ENCODE data around the gene COLEC12. TPM values are rescaled to one million over a fixed set of nuclear protein-coding genes. Genes with fewer than 3 reads are reported as not detected.
A peak's percentile ranks its signal among the peaks of the same experiment; 100 is the strongest.

Gene COLEC12
- total RNA-seq, 1 donor from 2014 or later = 157 TPM

GRCh38 chr18:306608-307255 lies 193.8 kb downstream of the COLEC12 start:
- Mint-ChIP-seq H3K36me3 (ENCODE audit: low read depth, unreplicated experiment) (no peaks in the 10 kb centered on the region), H3K27ac (ENCODE audit: unreplicated experiment) (peak overlapping the region; percentile 6), H3K27me3 (ENCODE audit: unreplicated experiment) (peaks cover 9% of the 10 kb centered on the region), H3K4me1 (ENCODE audit: unreplicated experiment) (peaks cover 44% of the 10 kb centered on the region), H3K9me3 (ENCODE audit: unreplicated experiment) (no peaks in the 10 kb centered on the region), H3K4me3 (ENCODE audit: unreplicated experiment) (peak overlapping the region; percentile 52)
- TF ChIP-seq CTCF (IDR thresholded peaks at IDR 0.05; ENCODE audit: unreplicated experiment) = no peak
- no peak for DNase-seq (ENCODE audit: low spot score)

- no peak overlapping the region for H3K27ac Mint-ChIP-seq (ENCODE audit: unreplicated experiment)
- no peaks in the 10 kb centered on the region for H3K9me3 Mint-ChIP-seq (ENCODE audit: unreplicated experiment)
- no peak for TF ChIP-seq CTCF (IDR thresholded peaks at IDR 0.05; ENCODE audit: unreplicated experiment)
- no peak for DNase-seq (ENCODE audit: low spot score)
- H3K4me1 Mint-ChIP-seq (ENCODE audit: unreplicated experiment) = peaks cover 50% of the 10 kb centered on the region
- no peak overlapping the region for H3K4me3 Mint-ChIP-seq (ENCODE audit: unreplicated experiment)
- H3K36me3 Mint-ChIP-seq (ENCODE audit: low read depth, unreplicated experiment) = no peaks in the 10 kb centered on the region
- peaks cover 6% of the 10 kb centered on the region for H3K27me3 Mint-ChIP-seq (ENCODE audit: unreplicated experiment)
These were observed 195.4 kb downstream of the COLEC12 start for GRCh38 chr18:305003-305501.

GRCh38 chr18:303607-304006 lies 196.9 kb downstream of the COLEC12 start:
- DNase-seq (ENCODE audit: low spot score) = no peak
- H3K27me3 Mint-ChIP-seq (ENCODE audit: unreplicated experiment) = peaks cover 3% of the 10 kb centered on the region
- no peaks in the 10 kb centered on the region for H3K36me3 Mint-ChIP-seq (ENCODE audit: low read depth, unreplicated experiment)
- no peaks in the 10 kb centered on the region for H3K9me3 Mint-ChIP-seq (ENCODE audit: unreplicated experiment)
- TF ChIP-seq CTCF (IDR thresholded peaks at IDR 0.05; ENCODE audit: unreplicated experiment) = no peak
- peaks cover 49% of the 10 kb centered on the region for H3K4me1 Mint-ChIP-seq (ENCODE audit: unreplicated experiment)
- peak overlapping the region; percentile 28 for H3K27ac Mint-ChIP-seq (ENCODE audit: unreplicated experiment)
- no peak overlapping the region for H3K4me3 Mint-ChIP-seq (ENCODE audit: unreplicated experiment)

GRCh38 chr18:303011-303410 lies 197.5 kb downstream of the COLEC12 start:
- no peak for DNase-seq (ENCODE audit: low spot score)
- TF ChIP-seq CTCF (IDR thresholded peaks at IDR 0.05; ENCODE audit: unreplicated experiment) = no peak
- Mint-ChIP-seq H3K27ac (ENCODE audit: unreplicated experiment) (no peak overlapping the region), H3K4me1 (ENCODE audit: unreplicated experiment) (peaks cover 45% of the 10 kb centered on the region), H3K4me3 (ENCODE audit: unreplicated experiment) (no peak overlapping the region), H3K27me3 (ENCODE audit: unreplicated experiment) (peaks cover 3% of the 10 kb centered on the region), H3K9me3 (ENCODE audit: unreplicated experiment) (no peaks in the 10 kb centered on the region), H3K36me3 (ENCODE audit: low read depth, unreplicated experiment) (no peaks in the 10 kb centered on the region)

- H3K9me3 Mint-ChIP-seq (ENCODE audit: unreplicated experiment) = no peaks in the 10 kb centered on the region
- no peak overlapping the region for H3K4me3 Mint-ChIP-seq (ENCODE audit: unreplicated experiment)
- no peak for TF ChIP-seq CTCF (IDR thresholded peaks at IDR 0.05; ENCODE audit: unreplicated experiment)
- no peaks in the 10 kb centered on the region for H3K36me3 Mint-ChIP-seq (ENCODE audit: low read depth, unreplicated experiment)
- DNase-seq (ENCODE audit: low spot score) = no peak
- H3K4me1 Mint-ChIP-seq (ENCODE audit: unreplicated experiment) = peaks cover 37% of the 10 kb centered on the region
- no peak overlapping the region for H3K27ac Mint-ChIP-seq (ENCODE audit: unreplicated experiment)
- H3K27me3 Mint-ChIP-seq (ENCODE audit: unreplicated experiment) = peaks cover 3% of the 10 kb centered on the region
These were observed 198.4 kb downstream of the COLEC12 start for GRCh38 chr18:302097-302496.

All from endothelial cell (in vitro differentiated cells).